Measurements from ENCODE around the gene ARRB1. TPM values are rescaled to one million over a fixed set of nuclear protein-coding genes. Genes with fewer than 3 reads are reported as not detected.
A peak's percentile ranks its signal among the peaks of the same experiment; 100 is the strongest.
"Not testable (repeated sequence)": the region's sequence is repeated elsewhere in the genome, so short reads cannot be mapped to it uniquely, and the experiment has no call there.

The ARRB1 gene
- total and polyA plus RNA-seq, 8 donors: 41.7 to 150 (median 63.2) TPM

DNA sequence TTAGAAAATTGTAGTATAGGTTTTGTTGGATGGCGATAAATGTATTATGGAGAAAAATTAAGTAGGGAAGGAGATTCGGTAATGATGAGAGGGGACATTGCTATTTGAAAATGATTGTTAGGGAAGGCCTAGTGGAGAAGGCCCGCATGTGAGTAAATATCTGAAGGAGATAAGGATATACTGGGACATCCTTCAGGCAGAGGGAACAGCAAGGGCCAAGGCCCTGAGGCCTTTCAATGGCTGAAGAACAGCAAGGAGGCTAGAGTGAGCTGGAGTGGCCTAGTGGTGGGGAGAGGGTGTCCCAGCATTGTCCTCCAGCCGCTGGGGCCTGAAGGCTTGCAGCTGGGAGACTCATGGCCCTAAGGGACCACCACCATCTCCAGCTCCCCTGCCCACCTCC lies 23.2 kb upstream of the ARRB1 start:
- no peaks in the 10 kb centered on the region for H3K9me3 ChIP-seq
- no peak overlapping the region for H3K27ac ChIP-seq
- DNase-seq: no peak
- TF ChIP-seq, protein P1, sequence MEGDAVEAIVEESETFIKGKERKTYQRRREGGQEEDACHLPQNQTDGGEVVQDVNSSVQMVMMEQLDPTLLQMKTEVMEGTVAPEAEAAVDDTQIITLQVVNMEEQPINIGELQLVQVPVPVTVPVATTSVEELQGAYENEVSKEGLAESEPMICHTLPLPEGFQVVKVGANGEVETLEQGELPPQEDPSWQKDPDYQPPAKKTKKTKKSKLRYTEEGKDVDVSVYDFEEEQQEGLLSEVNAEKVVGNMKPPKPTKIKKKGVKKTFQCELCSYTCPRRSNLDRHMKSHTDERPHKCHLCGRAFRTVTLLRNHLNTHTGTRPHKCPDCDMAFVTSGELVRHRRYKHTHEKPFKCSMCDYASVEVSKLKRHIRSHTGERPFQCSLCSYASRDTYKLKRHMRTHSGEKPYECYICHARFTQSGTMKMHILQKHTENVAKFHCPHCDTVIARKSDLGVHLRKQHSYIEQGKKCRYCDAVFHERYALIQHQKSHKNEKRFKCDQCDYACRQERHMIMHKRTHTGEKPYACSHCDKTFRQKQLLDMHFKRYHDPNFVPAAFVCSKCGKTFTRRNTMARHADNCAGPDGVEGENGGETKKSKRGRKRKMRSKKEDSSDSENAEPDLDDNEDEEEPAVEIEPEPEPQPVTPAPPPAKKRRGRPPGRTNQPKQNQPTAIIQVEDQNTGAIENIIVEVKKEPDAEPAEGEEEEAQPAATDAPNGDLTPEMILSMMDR (IDR thresholded peaks at IDR 0.05): no peak
- no peaks in the 10 kb centered on the region for H3K36me3 ChIP-seq
- H3K27me3 ChIP-seq: no peaks in the 10 kb centered on the region
- ATAC-seq: no peak
- intact Hi-C loops (cut with DNase I): no loop called here
- H3K4me3 ChIP-seq: no peak overlapping the region
- peaks cover 0 to 29% of the 10 kb centered on the region in 2 donors for H3K4me1 ChIP-seq

- Histone ChIP-seq H3K36me3 (no peaks in the 10 kb centered on the region), H3K9me3 (no peaks in the 10 kb centered on the region), H3K4me1 (peaks cover 0 to 37% of the 10 kb centered on the region in 2 donors), H3K27me3 (no peaks in the 10 kb centered on the region), H3K4me3 (no peak overlapping the region), H3K27ac (peak overlapping the region in 1 of 2 donors; percentile 72)
- ATAC-seq (no peak), DNase-seq (no peak)
- intact Hi-C loops (cut with DNase I): no loop called here
- TF ChIP-seq, protein P1 (IDR thresholded peaks at IDR 0.05): no peak
These were observed 21.7 kb upstream of the ARRB1 start for GRCh38 chr11:75373201-75373600.

DNA sequence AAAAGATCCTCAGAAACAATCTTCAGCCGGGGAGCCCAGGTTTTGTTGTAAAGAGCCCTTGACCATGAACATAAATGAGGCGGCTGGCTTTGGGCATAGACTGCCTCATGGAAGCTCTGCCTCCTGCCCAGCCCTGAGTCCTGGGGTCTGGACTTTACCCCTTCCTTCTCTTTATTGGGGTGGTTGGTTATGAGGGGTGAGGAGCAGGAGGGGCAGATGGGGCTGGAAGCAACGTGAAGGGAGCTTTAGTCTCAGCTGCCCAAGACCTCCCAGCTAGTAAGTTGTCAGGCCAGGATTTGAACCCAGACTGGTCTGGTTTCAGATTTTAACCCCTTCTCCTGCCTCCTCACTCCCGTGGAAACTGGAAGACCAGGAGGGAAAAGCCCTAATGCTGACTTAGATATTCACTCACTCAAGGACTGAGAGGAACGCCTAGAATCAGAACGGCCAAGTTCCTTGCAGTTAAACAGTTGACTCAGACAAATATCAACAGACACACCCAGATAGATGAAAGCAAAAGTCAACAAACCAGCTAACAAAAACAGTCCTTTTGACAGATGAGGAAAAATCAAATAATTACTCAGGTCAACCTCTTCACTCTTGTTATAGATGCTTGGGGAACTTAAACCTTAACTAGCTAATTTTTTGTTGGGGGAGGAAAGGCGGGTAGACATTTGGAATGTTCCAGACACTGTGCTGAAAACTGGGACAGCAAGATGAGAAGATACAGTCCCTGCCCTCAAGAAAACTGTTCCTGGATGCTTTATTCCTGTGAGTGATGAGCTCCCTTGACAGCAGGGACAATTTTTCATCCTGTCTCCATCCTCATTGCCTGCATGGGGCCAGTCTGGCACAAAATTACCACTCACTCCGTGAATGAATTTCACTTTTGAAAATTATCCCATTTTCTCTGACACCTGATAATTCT lies 20.8 kb upstream of the ARRB1 start:
- TF ChIP-seq, protein P1 (IDR thresholded peaks at IDR 0.05): no peak
- DNase-seq (no peak), ATAC-seq (peak; percentile 94)
- peak overlapping the region; percentile 71 to 72 for H3K27ac ChIP-seq
- no peak overlapping the region for H3K4me3 ChIP-seq
- H3K27me3 ChIP-seq: no peaks in the 10 kb centered on the region
- no peaks in the 10 kb centered on the region for H3K9me3 ChIP-seq
- peaks cover 0 to 41% of the 10 kb centered on the region in 2 donors for H3K4me1 ChIP-seq
- no peaks in the 10 kb centered on the region for H3K36me3 ChIP-seq
- intact Hi-C loops (cut with DNase I): no loop called here

DNA sequence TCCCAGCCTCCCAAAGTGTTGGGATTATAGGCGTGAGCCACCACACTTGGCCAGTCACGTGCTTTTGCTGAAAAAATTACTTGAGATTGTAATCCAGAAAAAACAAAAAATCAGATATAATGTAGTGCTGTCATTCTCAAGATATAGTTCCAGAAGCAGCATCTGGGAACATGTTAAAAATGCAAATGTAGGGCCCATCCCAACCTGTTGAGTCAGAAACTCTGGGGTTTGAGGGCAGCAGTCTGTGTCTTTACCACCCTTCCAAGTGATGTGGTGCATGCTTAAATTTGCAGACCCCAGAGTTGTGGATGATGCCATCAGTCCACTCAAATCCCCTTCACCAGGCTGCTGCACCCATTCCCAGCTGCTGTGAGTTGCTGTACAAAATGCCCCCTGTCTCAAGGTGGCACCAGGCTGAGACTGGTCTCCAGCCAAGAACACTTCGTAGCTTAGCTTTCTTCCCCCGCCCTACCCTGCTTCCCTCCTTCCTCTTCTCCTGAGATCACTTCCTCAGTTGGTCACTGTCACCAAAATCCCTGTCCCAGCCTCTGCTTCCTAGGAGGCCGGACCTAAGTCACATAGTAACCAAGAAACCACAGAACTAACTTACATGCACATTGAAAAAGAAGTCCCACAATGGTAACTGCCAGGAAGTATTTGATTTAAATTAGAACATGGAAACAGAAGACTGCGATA lies 18.2 kb upstream of the ARRB1 start:
- intact Hi-C loops (cut with DNase I): no loop called here
- no peaks in the 10 kb centered on the region for H3K9me3 ChIP-seq
- peaks cover 0 to 59% of the 10 kb centered on the region in 2 donors for H3K4me1 ChIP-seq
- no peaks in the 10 kb centered on the region for H3K27me3 ChIP-seq
- no peak overlapping the region for H3K4me3 ChIP-seq
- ATAC-seq: peak; percentile 13
- H3K36me3 ChIP-seq: no peaks in the 10 kb centered on the region
- TF ChIP-seq, protein P1 (IDR thresholded peaks at IDR 0.05): no peak
- peak overlapping the region; percentile 5 to 73 for H3K27ac ChIP-seq
- DNase-seq: peak in 1 of 4 donors; percentile 60

DNA sequence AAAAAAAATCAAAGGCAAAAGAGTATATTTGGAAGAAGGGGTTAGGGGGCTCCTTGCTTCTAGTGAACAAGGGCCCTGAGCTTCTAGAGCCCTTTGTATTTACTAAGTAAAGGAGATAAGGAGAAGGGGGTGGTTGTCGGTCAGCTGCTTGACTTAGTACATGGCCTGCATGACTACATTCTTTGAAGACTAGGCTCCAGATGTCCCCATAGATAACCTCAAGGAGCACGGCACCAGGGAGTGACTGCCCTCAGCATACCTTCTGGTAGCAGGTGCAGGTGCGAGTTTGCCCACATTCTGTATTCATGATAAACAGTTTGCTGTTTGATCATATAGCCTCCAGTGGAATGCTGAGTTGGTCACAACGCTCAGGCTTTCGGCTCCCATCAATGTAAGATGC lies 15.4 kb upstream of the ARRB1 start:
- Histone ChIP-seq H3K4me1 (peaks cover 0 to 49% of the 10 kb centered on the region in 2 donors), H3K27ac (peak overlapping the region in 1 of 2 donors; percentile 78)
- DNase-seq; intact Hi-C loops (cut with DNase I); H3K9me3 ChIP-seq; H3K27me3 ChIP-seq; H3K36me3 ChIP-seq; H3K4me3 ChIP-seq: not testable (repeated sequence)
- ATAC-seq: peak; percentile 24

Measured in left lung (tissue), 10 donors.